A549 (cell line): Measurements from ENCODE around the gene MRAS.

ENCODE experiments used
- ATOH8 ChIP-seq: fragments of 250-450 bp; sonication (Bioruptor Pico); IDR thresholded peaks from 2 replicates; pipeline ENCODE4 v1.5.0; 2020; ENCODE audit warnings: low read depth, mild to moderate bottlenecking, moderate library complexity
- CEBPB ChIP-seq, 2 experiments: fragments of >200 bp in 1 of 2; sonication (Bioruptor Twin) in 1 of 2; formaldehyde crosslinking in 1 of 2; IDR thresholded peaks; 2 replicates each; pipeline ENCODE4 v1.6.1; 2012 to 2016
- CTCF ChIP-seq: fragments of >200 bp; sonication (Bioruptor Twin); formaldehyde crosslinking; IDR thresholded peaks from 3 replicates; pipeline ENCODE4 v1.5.1; 2016
- JUN ChIP-seq, 2 experiments: fragments of >200 bp; sonication (Bioruptor Twin); formaldehyde crosslinking; IDR thresholded peaks; 2 replicates in 1 of 2; 3 replicates in 1 of 2; pipeline ENCODE4 v1.6.1; 2016 to 2017
- MAX ChIP-seq: IDR thresholded peaks from 2 replicates; pipeline ENCODE4 v1.6.1; 2012
- MYC ChIP-seq: IDR thresholded peaks from 2 replicates; pipeline ENCODE4 v1.6.1; 2012; ENCODE audit warnings: mild to moderate bottlenecking, inconsistent platforms, low read length, improper control_type of control experiment, borderline replicate concordance
- PBX3 ChIP-seq: IDR thresholded peaks from 2 replicates; pipeline ENCODE4 v1.6.1; 2012
- POLR2A ChIP-seq: IDR thresholded peaks from 2 replicates; pipeline ENCODE4 v1.6.1; 2012; ENCODE audit warnings: mild to moderate bottlenecking, low read length
- REST ChIP-seq: fragments of 200-600 bp; sonication (generic); IDR thresholded peaks from 2 replicates; pipeline ENCODE4 v1.6.1; 2016; ENCODE audit warnings: antibody characterized with exemption, mild to moderate bottlenecking, moderate library complexity
- USF2 ChIP-seq: fragments of 450-650 bp; IDR thresholded peaks from 2 replicates; pipeline ENCODE4 v1.6.1; 2014; ENCODE audit warnings: antibody characterized with exemption

- TF ChIP-seq CTCF = no peak
- no peak for TF ChIP-seq POLR2A
- TF ChIP-seq USF2 = no peak
- no peak for TF ChIP-seq MAX
- no peak for TF ChIP-seq CEBPB (IDR thresholded peaks at IDR 0.05)
- TF ChIP-seq MYC = no peak
- TF ChIP-seq REST = no peak
- no peak for TF ChIP-seq PBX3
- no peak for TF ChIP-seq JUN (IDR thresholded peaks at IDR 0.05)
- TF ChIP-seq ATOH8 (CRISPR knock-in tag) = no peak
Measured at GRCh38 chr3:138450181-138450580, 101.8 kb downstream of the MRAS start.
